Measurements from ENCODE around the gene TAF10.

- no peak for TF ChIP-seq CTCF (conservative IDR thresholded peaks at IDR 0.05)
- no peak for TF ChIP-seq EZH2 (IDR thresholded peaks at IDR 0.05; ENCODE audit: low read depth)
Measured at GRCh38 chr11:6627762-6628241, 15.8 kb upstream of the TAF10 start.

Data from PC-9 (cell line).